D721Med (cell line): Measurements from ENCODE around the gene TMEM198.

ENCODE experiments used
- DNase-seq: peaks from one replicate; pipeline ENCODE4 v3.0.0; 2011; ENCODE audit warnings: low spot score; ENCODE audit not compliant: insufficient read length
- FAIRE-seq: peaks from 2 replicates; lab custom pipeline; 2011; peaks lifted over from hg19 to GRCh38; lab: Jason Lieb, UNC
- CTCF ChIP-seq: IDR thresholded peaks from 2 replicates; pipeline ENCODE4 v1.5.1; 2012; ENCODE audit warnings: mild to moderate bottlenecking, control low read depth; ENCODE audit not compliant: insufficient read depth; ENCODE audit errors: missing control alignments

TMEM198 gene

GRCh38 chr2:219556413-219556812, 12.6 kb downstream of the TMEM198 start:
- DNase-seq (no peak), FAIRE-seq (no peak)
- TF ChIP-seq CTCF, result no peak

- no peak for FAIRE-seq
- DNase-seq, result no peak
- no peak for TF ChIP-seq CTCF
Observed at GRCh38 chr2:219557320-219557719, 13.5 kb downstream of the TMEM198 start.

- no peak for TF ChIP-seq CTCF
- FAIRE-seq (no peak), DNase-seq (no peak)
Observed at GRCh38 chr2:219557791-219558785, 14.3 kb downstream of the TMEM198 start.

- FAIRE-seq (no peak), DNase-seq (no peak)
- no peak for TF ChIP-seq CTCF
Observed at GRCh38 chr2:219559156-219559915, 15.5 kb downstream of the TMEM198 start.

- DNase-seq (peak; percentile 62), FAIRE-seq (no peak)
- peak; percentile 33 for TF ChIP-seq CTCF
Observed at GRCh38 chr2:219560037-219560892, 16.4 kb downstream of the TMEM198 start.

GRCh38 chr2:219560893-219561178, 17.0 kb downstream of the TMEM198 start:
- TF ChIP-seq CTCF, result no peak
- DNase-seq (no peak), FAIRE-seq (no peak)
